H9 (cell line): ENCODE measurements around the gene WNT7B. TPM values are rescaled to one million over a fixed set of nuclear protein-coding genes. Genes with fewer than 3 reads are reported as not detected.

Experiments used
- DNase-seq: peaks from one replicate; pipeline ENCODE4 v3.0.0-alpha.2; 2017
- H2AFZ ChIP-seq: one replicate; pipeline ENCODE4 v1.6.1; 2013; ENCODE audit warnings: mild to moderate bottlenecking, low read length, control low read depth, moderate library complexity
- H2AK5ac ChIP-seq: 2 replicates; pipeline ENCODE4 v1.6.1; 2013; ENCODE audit warnings: low read length, control low read depth, mixed read lengths; ENCODE audit not compliant: insufficient read length
- H2BK120ac ChIP-seq: one replicate; pipeline ENCODE4 v1.6.1; 2013; ENCODE audit warnings: low read depth, mild to moderate bottlenecking, low read length, control low read depth, inconsistent platforms; ENCODE audit not compliant: poor library complexity, severe bottlenecking
- H2BK12ac ChIP-seq: 2 replicates; pipeline ENCODE4 v1.6.1; 2013; ENCODE audit warnings: low read length, control low read depth, mixed read lengths, low read depth; ENCODE audit not compliant: insufficient read length
- H2BK15ac ChIP-seq: 2 replicates; pipeline ENCODE4 v1.6.1; 2013; ENCODE audit warnings: low read depth, low read length, control low read depth
- H2BK20ac ChIP-seq: one replicate; pipeline ENCODE4 v1.6.1; 2013; ENCODE audit warnings: low read depth, mild to moderate bottlenecking, low read length, control low read depth, inconsistent platforms; ENCODE audit not compliant: poor library complexity, severe bottlenecking
- H2BK5ac ChIP-seq: 2 replicates; pipeline ENCODE4 v1.6.1; 2013; ENCODE audit warnings: low read length, control low read depth, mixed read lengths; ENCODE audit not compliant: insufficient read length
- H3K14ac ChIP-seq: 2 replicates; pipeline ENCODE4 v1.6.1; 2013; ENCODE audit warnings: low read length, control low read depth; ENCODE audit not compliant: insufficient read depth
- H3K18ac ChIP-seq: 2 replicates; pipeline ENCODE4 v1.6.1; 2013; ENCODE audit warnings: low read depth, mild to moderate bottlenecking, mixed read lengths, low read length, control low read depth; ENCODE audit not compliant: insufficient read length
- H3K23ac ChIP-seq: 2 replicates; pipeline ENCODE4 v1.6.1; 2013; ENCODE audit warnings: low read length, control low read depth, mixed read lengths, low read depth; ENCODE audit not compliant: insufficient read length
- H3K23me2 ChIP-seq: 2 replicates; pipeline ENCODE4 v1.6.1; 2013; ENCODE audit warnings: low read depth, mild to moderate bottlenecking, mixed read lengths, low read length, control low read depth; ENCODE audit not compliant: insufficient read length, poor library complexity, severe bottlenecking
- H3K27ac ChIP-seq: 2 replicates; pipeline ENCODE4 v1.5.1; 2013; ENCODE audit warnings: low read length, control low read depth, mixed read lengths, low read depth; ENCODE audit not compliant: insufficient read length
- H3K27me3 ChIP-seq: 2 replicates; pipeline ENCODE4 v1.6.1; 2013; ENCODE audit warnings: low read length, control low read depth, inconsistent platforms; ENCODE audit not compliant: insufficient read depth
- H3K4ac ChIP-seq: 2 replicates; pipeline ENCODE4 v1.6.1; 2013; ENCODE audit warnings: low read depth, mild to moderate bottlenecking, control low read depth, inconsistent platforms, low read length, moderate library complexity
- H3K4me1 ChIP-seq: 2 replicates; pipeline ENCODE4 v1.6.1; 2013; ENCODE audit warnings: low read length, control low read depth, inconsistent platforms; ENCODE audit not compliant: insufficient read depth
- H3K4me2 ChIP-seq: 2 replicates; pipeline ENCODE4 v1.6.1; 2013; ENCODE audit warnings: low read length, control low read depth, mixed read lengths; ENCODE audit not compliant: insufficient read length, insufficient read depth
- H3K56ac ChIP-seq: 2 replicates; pipeline ENCODE4 v1.6.1; 2013; ENCODE audit warnings: low read depth, mild to moderate bottlenecking, mixed read lengths, low read length, control low read depth; ENCODE audit not compliant: insufficient read length
- H3K79me1 ChIP-seq: 2 replicates; pipeline ENCODE4 v1.6.1; 2013; ENCODE audit warnings: low read depth, mild to moderate bottlenecking, moderate library complexity, low read length, control low read depth, inconsistent platforms; ENCODE audit not compliant: insufficient read depth, poor library complexity, severe bottlenecking
- H3K79me2 ChIP-seq: 2 replicates; pipeline ENCODE4 v1.6.1; 2013; ENCODE audit warnings: low read length, control low read depth, inconsistent platforms; ENCODE audit not compliant: insufficient read depth
- H3K9ac ChIP-seq: 2 replicates; pipeline ENCODE4 v1.6.1; 2013; ENCODE audit warnings: low read length, control low read depth, mixed read lengths; ENCODE audit not compliant: insufficient read length; ENCODE audit errors: extremely low read depth
- H3K9me3 ChIP-seq: one replicate; pipeline ENCODE4 v1.6.1; 2013; ENCODE audit warnings: low read depth, low read length, inconsistent platforms; ENCODE audit not compliant: control insufficient read depth
- H3T11ph ChIP-seq: one replicate; pipeline ENCODE4 v1.6.1; 2013; ENCODE audit warnings: mild to moderate bottlenecking, low read length, control low read depth, inconsistent platforms
- H4K20me1 ChIP-seq: one replicate; pipeline ENCODE4 v1.6.1; 2013; ENCODE audit not compliant: control insufficient read depth, insufficient read length, insufficient read depth
- H4K5ac ChIP-seq: 2 replicates; pipeline ENCODE4 v1.6.1; 2013; ENCODE audit warnings: low read depth, mild to moderate bottlenecking, mixed read lengths, low read length, control low read depth; ENCODE audit not compliant: insufficient read length
- H4K8ac ChIP-seq: replicated peaks from 2 replicates; pipeline ENCODE4 v1.6.1; 2013; ENCODE audit warnings: low read length, control low read depth, mixed read lengths, low read depth; ENCODE audit not compliant: insufficient read length
- H4K91ac ChIP-seq: 2 replicates; pipeline ENCODE4 v1.6.1; 2013; ENCODE audit warnings: low read depth, mild to moderate bottlenecking, moderate library complexity, mixed read lengths, low read length, control low read depth; ENCODE audit not compliant: insufficient read length
- H3K27ac Mint-ChIP-seq, 3 experiments: 2 replicates in 2 of 3; 3 replicates in 1 of 3; pipeline ENCODE4 v1.8.0; 2020 to 2021; ENCODE audit warnings: mixed read lengths in 3 of 3, mild to moderate bottlenecking in 1 of 3, moderate library complexity in 1 of 3
- H3K27me3 Mint-ChIP-seq: 2 replicates; pipeline ENCODE4 v1.8.0; 2021; ENCODE audit warnings: low read depth, mild to moderate bottlenecking, moderate library complexity, mixed read lengths
- H3K36me3 Mint-ChIP-seq, 3 experiments: 2 replicates in 2 of 3; 3 replicates in 1 of 3; pipeline ENCODE4 v1.8.0; 2020 to 2021; ENCODE audit warnings: low read depth in 3 of 3, mixed read lengths in 3 of 3; ENCODE audit not compliant: insufficient read depth in 1 of 3
- H3K4me1 Mint-ChIP-seq, 2 experiments: 2 replicates each; pipeline ENCODE4 v1.8.0; 2020; ENCODE audit warnings: mixed read lengths in 2 of 2
- H3K4me3 Mint-ChIP-seq, 2 experiments: 2 replicates in 1 of 2; 3 replicates in 1 of 2; pipeline ENCODE4 v1.8.0; 2020 to 2021; ENCODE audit warnings: mild to moderate bottlenecking in 2 of 2, mixed read lengths in 2 of 2, moderate library complexity in 1 of 2
- H3K9me3 Mint-ChIP-seq, 2 experiments: 2 replicates in 1 of 2; 3 replicates in 1 of 2; pipeline ENCODE4 v1.8.0; 2020; ENCODE audit warnings: mild to moderate bottlenecking in 2 of 2, mixed read lengths in 2 of 2, moderate library complexity in 1 of 2
- CTCF ChIP-seq: fragments of 200-600 bp; sonication (generic); conservative IDR thresholded peaks from 3 replicates; pipeline ENCODE4 v1.8.0; 2021; ENCODE audit warnings: antibody characterized with exemption, mild to moderate bottlenecking
- WGBS: extraction: QIAGEN DNeasy Blood & Tissue Kit; methylation state at CpG from one replicate; pipeline ENCODE4 v1.1.7; 2013; ENCODE audit warnings: missing lambda C conversion rate, low lambda C conversion rate, mixed read lengths; ENCODE audit not compliant: insufficient read length; ENCODE audit errors: extremely low coverage; 5-methylcytosine and 5-hydroxymethylcytosine counted together
- total RNA-seq: library from RNA; stranded (reverse); gene quantifications from 2 replicates; pipeline ENCODE4 v1.2.1, GENCODE V29; 2021

Gene WNT7B
- total RNA-seq, 1 experiment from 2014 or later: 0.09 TPM

GRCh38 chr22:46022881-46023512, 46.0 kb upstream of the WNT7B start:
- no peaks in the 10 kb centered on the region for H3K4me1 ChIP-seq
- H3K4ac ChIP-seq: no peak overlapping the region
- no peak overlapping the region for H2AFZ ChIP-seq
- peaks cover 12% of the 10 kb centered on the region; the same call in 1 of the 2 replicates for H3K27me3 ChIP-seq
- no peak overlapping the region for H4K5ac ChIP-seq
- no peak overlapping the region for H2AK5ac ChIP-seq
- H3K9me3 ChIP-seq: no peaks in the 10 kb centered on the region
- Mint-ChIP-seq H3K4me3 (no peak overlapping the region), H3K9me3 (peaks cover 0 to 2% of the 10 kb centered on the region in 2 experiments; a peak in 2 of 5 replicates), H3K4me1 (peaks cover 6 to 12% of the 10 kb centered on the region in 2 experiments), H3K36me3 (no peaks in the 10 kb centered on the region), H3K27me3 (peaks cover 52% of the 10 kb centered on the region), H3K27ac (no peak overlapping the region)
- no peak overlapping the region for H2BK120ac ChIP-seq
- no peaks in the 10 kb centered on the region for H3K79me2 ChIP-seq
- H2BK12ac ChIP-seq: no peak overlapping the region
- H2BK5ac ChIP-seq: no peak overlapping the region
- DNase-seq: no peak
- no peak overlapping the region for H3K9ac ChIP-seq
- no CpG with 5 or more reads among the region's 10 CpGs for WGBS
- no peaks in the 10 kb centered on the region for H3K23me2 ChIP-seq
- no peak overlapping the region for H3K23ac ChIP-seq
- no peak overlapping the region for H3K4me2 ChIP-seq
- no peak overlapping the region for H2BK20ac ChIP-seq
- no peak overlapping the region for H3K14ac ChIP-seq
- no peak overlapping the region for H2BK15ac ChIP-seq
- no peak overlapping the region for H4K8ac ChIP-seq
- no peak for TF ChIP-seq CTCF
- H4K20me1 ChIP-seq: no peaks in the 10 kb centered on the region
- no peak overlapping the region for H4K91ac ChIP-seq
- H3K56ac ChIP-seq: no peak overlapping the region
- no peaks in the 10 kb centered on the region for H3K79me1 ChIP-seq
- no peak overlapping the region for H3T11ph ChIP-seq
- no peak overlapping the region for H3K27ac ChIP-seq
- no peak overlapping the region for H3K18ac ChIP-seq
